A673 (cell line): ENCODE data around the gene USP10.

Experiments
- CTCF ChIP-seq: fragments of 300-800, 200-600 bp; sonication (generic); conservative IDR thresholded peaks from 2 replicates; pipeline ENCODE4 v1.5.1; 2017; ENCODE audit warnings: low read depth, mild to moderate bottlenecking, antibody characterized with exemption, low read length, moderate library complexity, mixed read lengths
- EZH2 ChIP-seq: fragments of 200-600 bp; sonication (generic); IDR thresholded peaks from 2 replicates; pipeline ENCODE4 v1.6.1; 2017; ENCODE audit warnings: borderline replicate concordance, low read depth, mild to moderate bottlenecking, mixed read lengths, antibody characterized with exemption, low read length; ENCODE audit not compliant: poor library complexity, severe bottlenecking

- TF ChIP-seq CTCF (no peak), EZH2 (no peak)
These were observed 115.7 kb downstream of the USP10 start for GRCh38 chr16:84815462-84815861.
